GM23338 (cell line): ENCODE data around the gene MAP2K5. TPM values are rescaled to one million over a fixed set of nuclear protein-coding genes. Genes with fewer than 3 reads are reported as not detected.

Experiments used
- ATAC-seq: fragments of 200-7000 bp; cut with Tn5 transposase; 3 replicates; pipeline ENCODE4 v1.9.1; 2020
- DNase-seq: peaks from one replicate; pipeline ENCODE4 v3.0.0-alpha.2; 2015; ENCODE audit warnings: low spot score
- H2AFZ ChIP-seq: fragments of 200-600 bp; sonication (generic); 2 replicates; pipeline ENCODE4 v1.8.0; 2016; ENCODE audit warnings: antibody characterized with exemption, mild to moderate bottlenecking, moderate library complexity
- H3F3A ChIP-seq: fragments of 200-600 bp; sonication (generic); replicated peaks from 2 replicates; pipeline ENCODE4 v1.8.0; 2017; ENCODE audit warnings: antibody characterized with exemption, mixed run types, low read depth
- H3K27ac ChIP-seq: fragments of 200-600 bp; sonication (generic); 2 replicates; pipeline ENCODE4 v1.6.1; 2016; ENCODE audit warnings: low read depth
- H3K27me3 ChIP-seq: fragments of 200-600 bp; sonication (generic); 2 replicates; pipeline ENCODE4 v1.8.0; 2016; ENCODE audit warnings: mild to moderate bottlenecking, mixed run types, moderate library complexity; ENCODE audit not compliant: insufficient read depth
- H3K36me3 ChIP-seq: fragments of 200-600 bp; sonication (generic); 2 replicates; pipeline ENCODE4 v1.8.0; 2016; ENCODE audit warnings: mild to moderate bottlenecking; ENCODE audit not compliant: insufficient read depth
- H3K4me1 ChIP-seq: fragments of 200-600 bp; sonication (generic); 2 replicates; pipeline ENCODE4 v1.8.0; 2016; ENCODE audit warnings: mild to moderate bottlenecking, moderate library complexity; ENCODE audit not compliant: insufficient read depth
- H3K4me2 ChIP-seq: fragments of 200-600 bp; sonication (generic); 2 replicates; pipeline ENCODE4 v1.7.1; 2017; ENCODE audit warnings: mixed run types
- H3K4me3 ChIP-seq: fragments of 200-600 bp; sonication (generic); 2 replicates; pipeline ENCODE4 v1.6.1; 2016; ENCODE audit warnings: mixed run types
- H3K79me2 ChIP-seq: fragments of 200-600 bp; sonication (generic); replicated peaks from 2 replicates; pipeline ENCODE4 v1.8.0; 2017; ENCODE audit warnings: mild to moderate bottlenecking; ENCODE audit not compliant: insufficient read depth
- H3K9me2 ChIP-seq: fragments of 200-600 bp; sonication (generic); 2 replicates; pipeline ENCODE4 v1.8.0; 2017; ENCODE audit not compliant: insufficient read depth
- H4K20me1 ChIP-seq: fragments of 200-600 bp; sonication (generic); replicated peaks from 2 replicates; pipeline ENCODE4 v1.8.0; 2017; ENCODE audit warnings: mild to moderate bottlenecking; ENCODE audit not compliant: insufficient read depth
- H3K27ac Mint-ChIP-seq: 2 replicates; pipeline ENCODE4 v1.8.0; 2020; ENCODE audit warnings: inconsistent platforms, mild to moderate bottlenecking, moderate library complexity, mixed read lengths
- H3K27me3 Mint-ChIP-seq: 3 replicates; pipeline ENCODE4 v1.8.0; 2022; ENCODE audit warnings: low read depth, mild to moderate bottlenecking, moderate library complexity, mixed read lengths, inconsistent platforms; ENCODE audit not compliant: insufficient read depth, poor library complexity
- H3K36me3 Mint-ChIP-seq: 3 replicates; pipeline ENCODE4 v1.8.0; 2021; ENCODE audit warnings: low read depth, mild to moderate bottlenecking, inconsistent platforms, moderate library complexity, mixed read lengths
- H3K4me1 Mint-ChIP-seq: 3 replicates; pipeline ENCODE4 v1.8.0; 2020; ENCODE audit warnings: mild to moderate bottlenecking, inconsistent platforms, mixed read lengths
- H3K4me3 Mint-ChIP-seq: 3 replicates; pipeline ENCODE4 v1.8.0; 2021; ENCODE audit warnings: moderate library complexity, mild to moderate bottlenecking, inconsistent platforms, mixed read lengths
- H3K9me3 Mint-ChIP-seq: 3 replicates; pipeline ENCODE4 v1.8.0; 2020; ENCODE audit warnings: moderate library complexity, mild to moderate bottlenecking, inconsistent platforms, mixed read lengths
- CREB1 ChIP-seq: fragments of 250-450 bp; sonication (Bioruptor Pico); IDR thresholded peaks from 2 replicates; pipeline ENCODE4 v1.5.0; 2020; ENCODE audit warnings: low read depth, mild to moderate bottlenecking, moderate library complexity
- EZH2 ChIP-seq: fragments of 200-600 bp; sonication (generic); IDR thresholded peaks from one replicate; pipeline ENCODE4 v1.8.0; 2017; ENCODE audit warnings: antibody characterized with exemption, mild to moderate bottlenecking, low read depth; ENCODE audit not compliant: unreplicated experiment
- EZH2phosphoT487 ChIP-seq: fragments of 200-600 bp; sonication (generic); IDR thresholded peaks from one replicate; pipeline ENCODE4 v1.8.1; 2018; ENCODE audit warnings: antibody characterized with exemption; ENCODE audit not compliant: unreplicated experiment
- NANOG ChIP-seq: IDR thresholded peaks from 2 replicates; pipeline ENCODE4 v1.6.1; 2016; ENCODE audit warnings: antibody characterized with exemption, borderline replicate concordance
- STAT1 ChIP-seq: IDR thresholded peaks from one replicate; pipeline ENCODE4 v1.6.1; 2016; ENCODE audit warnings: antibody characterized with exemption; ENCODE audit not compliant: unreplicated experiment
- ZNF114 ChIP-seq: fragments of 250-450 bp; sonication (Bioruptor Pico); IDR thresholded peaks from 2 replicates; pipeline ENCODE4 v1.5.0; 2020; ENCODE audit warnings: mild to moderate bottlenecking, moderate library complexity
- polyA plus RNA-seq: library from polyadenylated mRNA; unstranded; fragments of >200 nt; fragmentation: Nextera tagmentation; extraction: Ambion mirVana; gene quantifications from 2 replicates; pipeline ENCODE4 v1.2.1, GENCODE V29; 2016
- total RNA-seq: library from RNA; depleted of rRNA; stranded (reverse); fragments of >200 nt; shearing (Covaris generic); gene quantifications from 2 replicates; pipeline ENCODE4 v1.2.3, GENCODE V29; 2014
- TF ChIP-seq, protein P1 (sequence below): IDR thresholded peaks from one replicate; pipeline ENCODE4 v1.6.1; 2018; ENCODE audit warnings: antibody characterized with exemption; ENCODE audit not compliant: unreplicated experiment
- TF ChIP-seq, protein P2 (sequence below): IDR thresholded peaks from 2 replicates; pipeline ENCODE4 v1.6.1; 2016; ENCODE audit warnings: antibody characterized with exemption

MAP2K5 gene
- total and polyA plus RNA-seq, 2 experiments from 2014 or later, result 6.5 to 13.6 TPM

DNA sequence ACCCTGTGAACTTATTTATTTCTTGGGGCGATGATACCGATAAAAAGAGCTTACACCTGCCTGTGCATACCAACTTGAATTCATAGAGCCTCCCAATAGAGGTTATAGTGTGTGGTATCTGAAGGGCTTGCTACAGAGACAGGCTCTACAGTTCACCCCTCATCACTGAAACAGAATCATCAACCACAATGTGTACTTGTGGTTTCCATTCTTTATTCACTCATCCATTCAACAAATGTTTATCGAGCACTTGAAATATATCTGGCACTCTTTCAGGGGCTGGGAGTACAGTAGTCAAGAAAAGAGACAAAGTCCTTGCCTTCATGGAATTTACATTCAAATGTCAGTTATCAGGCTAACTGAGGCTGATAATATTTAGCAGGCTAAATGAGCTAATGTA, 148.4 kb downstream of the MAP2K5 start (continued):
- TF ChIP-seq, protein P1, sequence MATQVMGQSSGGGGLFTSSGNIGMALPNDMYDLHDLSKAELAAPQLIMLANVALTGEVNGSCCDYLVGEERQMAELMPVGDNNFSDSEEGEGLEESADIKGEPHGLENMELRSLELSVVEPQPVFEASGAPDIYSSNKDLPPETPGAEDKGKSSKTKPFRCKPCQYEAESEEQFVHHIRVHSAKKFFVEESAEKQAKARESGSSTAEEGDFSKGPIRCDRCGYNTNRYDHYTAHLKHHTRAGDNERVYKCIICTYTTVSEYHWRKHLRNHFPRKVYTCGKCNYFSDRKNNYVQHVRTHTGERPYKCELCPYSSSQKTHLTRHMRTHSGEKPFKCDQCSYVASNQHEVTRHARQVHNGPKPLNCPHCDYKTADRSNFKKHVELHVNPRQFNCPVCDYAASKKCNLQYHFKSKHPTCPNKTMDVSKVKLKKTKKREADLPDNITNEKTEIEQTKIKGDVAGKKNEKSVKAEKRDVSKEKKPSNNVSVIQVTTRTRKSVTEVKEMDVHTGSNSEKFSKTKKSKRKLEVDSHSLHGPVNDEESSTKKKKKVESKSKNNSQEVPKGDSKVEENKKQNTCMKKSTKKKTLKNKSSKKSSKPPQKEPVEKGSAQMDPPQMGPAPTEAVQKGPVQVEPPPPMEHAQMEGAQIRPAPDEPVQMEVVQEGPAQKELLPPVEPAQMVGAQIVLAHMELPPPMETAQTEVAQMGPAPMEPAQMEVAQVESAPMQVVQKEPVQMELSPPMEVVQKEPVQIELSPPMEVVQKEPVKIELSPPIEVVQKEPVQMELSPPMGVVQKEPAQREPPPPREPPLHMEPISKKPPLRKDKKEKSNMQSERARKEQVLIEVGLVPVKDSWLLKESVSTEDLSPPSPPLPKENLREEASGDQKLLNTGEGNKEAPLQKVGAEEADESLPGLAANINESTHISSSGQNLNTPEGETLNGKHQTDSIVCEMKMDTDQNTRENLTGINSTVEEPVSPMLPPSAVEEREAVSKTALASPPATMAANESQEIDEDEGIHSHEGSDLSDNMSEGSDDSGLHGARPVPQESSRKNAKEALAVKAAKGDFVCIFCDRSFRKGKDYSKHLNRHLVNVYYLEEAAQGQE, result no peak
- TF ChIP-seq EZH2, result no peak
- no peak for TF ChIP-seq CREB1 (CRISPR knock-in tag)
- no peak for TF ChIP-seq ZNF114
- TF ChIP-seq, protein P2, sequence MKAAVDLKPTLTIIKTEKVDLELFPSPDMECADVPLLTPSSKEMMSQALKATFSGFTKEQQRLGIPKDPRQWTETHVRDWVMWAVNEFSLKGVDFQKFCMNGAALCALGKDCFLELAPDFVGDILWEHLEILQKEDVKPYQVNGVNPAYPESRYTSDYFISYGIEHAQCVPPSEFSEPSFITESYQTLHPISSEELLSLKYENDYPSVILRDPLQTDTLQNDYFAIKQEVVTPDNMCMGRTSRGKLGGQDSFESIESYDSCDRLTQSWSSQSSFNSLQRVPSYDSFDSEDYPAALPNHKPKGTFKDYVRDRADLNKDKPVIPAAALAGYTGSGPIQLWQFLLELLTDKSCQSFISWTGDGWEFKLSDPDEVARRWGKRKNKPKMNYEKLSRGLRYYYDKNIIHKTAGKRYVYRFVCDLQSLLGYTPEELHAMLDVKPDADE, result no peak
- TF ChIP-seq STAT1, result no peak

DNA sequence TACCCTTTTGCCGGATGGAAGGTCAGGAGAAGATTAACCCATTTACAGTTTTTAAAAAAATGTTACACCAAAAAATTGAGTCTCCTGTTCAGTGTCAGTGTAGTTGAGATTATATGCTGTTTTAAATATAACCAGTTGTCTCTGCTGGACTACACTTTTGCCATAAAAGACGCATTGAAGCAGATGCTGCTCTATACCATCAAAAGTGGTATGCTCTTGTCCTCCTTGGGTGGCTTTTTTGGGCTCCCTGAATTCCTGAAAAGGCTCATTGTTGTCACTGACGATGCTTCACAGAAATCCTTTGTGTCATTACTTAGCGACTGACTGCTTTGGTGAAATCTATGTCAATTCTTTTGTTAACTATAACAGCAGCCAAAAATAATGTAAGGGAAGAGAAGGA, 148.9 kb downstream of the MAP2K5 start:
- no peak for TF ChIP-seq EZH2phosphoT487
- TF ChIP-seq NANOG, result no peak
- no peak for TF ChIP-seq CREB1 (CRISPR knock-in tag)
- TF ChIP-seq STAT1, result no peak
- TF ChIP-seq, protein P1, result no peak
- Mint-ChIP-seq H3K9me3 (no peaks in the 10 kb centered on the region), H3K27ac (no peak overlapping the region), H3K36me3 (no peaks in the 10 kb centered on the region), H3K27me3 (no peaks in the 10 kb centered on the region), H3K4me1 (peaks cover 18% of the 10 kb centered on the region), H3K4me3 (no peak overlapping the region)
- ATAC-seq, result 0 out of 3 replicates have a peak, but pooled peaks have one; percentile 32
- Histone ChIP-seq H2AFZ (no peak overlapping the region), H3K79me2 (no peaks in the 10 kb centered on the region), H4K20me1 (no peaks in the 10 kb centered on the region), H3F3A (no peaks in the 10 kb centered on the region), H3K36me3 (no peaks in the 10 kb centered on the region), H3K27me3 (no peaks in the 10 kb centered on the region), H3K4me2 (no peak overlapping the region), H3K4me3 (no peak overlapping the region), H3K9me2 (no peaks in the 10 kb centered on the region), H3K4me1 (peaks cover 16% of the 10 kb centered on the region), H3K27ac (no peak overlapping the region)
- DNase-seq, result peak; percentile 39
